Nasal cavity respiratory epithelium epithelial cell of viscerocranial mucosa (primary cell): ENCODE measurements around the gene AP1S2. TPM values are rescaled to one million over a fixed set of nuclear protein-coding genes. Genes with fewer than 3 reads are reported as not detected.

Experiments
- total RNA-seq: library from RNA; depleted of rRNA; stranded (reverse); fragments of >200 nt; gene quantifications from 2 replicates; pipeline ENCODE4 v1.2.3, GENCODE V29; 2014

The AP1S2 gene
- 13.0 and 18.1 TPM in 2 replicates for total RNA-seq

GRCh38 chrX:15854712-15855567 is at the start of gene AP1S2:
TSS of gene AP1S2 (minus strand) at chrX:15854813. CDS start at chrX:15852524, 2,289 bp downstream.

GRCh38 chrX:15789979-15790768 is 64.4 kb downstream of the AP1S2 start, which contains the start of gene ZRSR2:
TSS of gene ZRSR2 (plus strand) at chrX:15790484. CDS start at chrX:15790496, 12 bp downstream.

Other genes with a start within 250 kb of the AP1S2 start
- gene CLTRN, start 190.0 kb downstream of the AP1S2 start, total RNA-seq: 1.00 and 1.0 TPM in 2 replicates
- 5.6 and 6.8 TPM in 2 replicates for gene CA5B, start 116.5 kb downstream of the AP1S2 start, total RNA-seq
- gene ZRSR2, start 64.3 kb downstream of the AP1S2 start, total RNA-seq: 4.4 and 8.7 TPM in 2 replicates